ENCODE data around the gene TRAPPC5.

The TRAPPC5 gene

GRCh38 chr19:7677669-7678311, 2.8 kb upstream of the TRAPPC5 start:
- DNase-seq = no peak

- DNase-seq = no peak
These were observed 1.5 kb upstream of the TRAPPC5 start for GRCh38 chr19:7678971-7679751.

- no peak for DNase-seq
These were observed 645 bp upstream of the TRAPPC5 start for GRCh38 chr19:7679771-7680605.

DNA sequence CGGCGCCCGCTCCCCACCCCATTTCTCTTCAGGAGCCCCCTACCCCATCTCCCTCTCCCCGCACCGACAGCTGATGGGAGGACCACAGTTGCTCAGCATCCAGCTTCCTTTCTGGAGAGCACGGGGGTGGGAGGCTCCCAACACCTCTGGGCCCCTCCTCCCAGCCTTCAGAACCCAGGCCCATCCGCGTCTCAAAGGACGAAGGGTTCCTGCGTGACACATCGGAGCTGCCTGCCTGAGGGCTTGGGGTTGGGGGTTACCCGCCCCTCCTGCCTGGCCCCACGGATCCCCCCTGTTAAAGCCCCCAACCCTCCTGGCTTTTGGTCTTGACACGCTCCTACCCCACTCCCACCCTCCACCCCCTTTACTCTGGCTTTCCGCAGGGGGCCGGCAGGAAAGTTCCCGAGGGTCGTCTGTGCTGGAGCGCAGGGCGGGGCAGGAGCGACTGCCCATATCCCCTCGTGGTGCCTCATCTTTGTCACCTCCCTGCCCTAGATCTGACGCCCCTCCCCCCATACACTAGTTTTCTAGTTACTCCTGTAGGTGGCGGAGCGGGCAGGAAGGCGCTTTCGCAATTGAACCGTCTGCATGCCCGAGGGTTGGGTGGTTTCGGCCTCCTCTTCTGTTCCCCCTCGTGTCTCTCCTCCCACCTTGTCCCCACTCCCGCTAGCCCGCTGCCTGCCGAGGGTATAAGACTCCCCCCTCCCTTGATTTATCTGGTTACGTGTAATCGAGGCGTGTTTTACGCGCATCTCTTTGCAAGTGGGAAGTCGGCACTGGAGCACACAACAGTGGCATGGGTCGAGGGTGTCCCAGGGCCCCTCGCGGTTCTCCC, 924 bp downstream of the TRAPPC5 start:
- no peak for DNase-seq

DNA sequence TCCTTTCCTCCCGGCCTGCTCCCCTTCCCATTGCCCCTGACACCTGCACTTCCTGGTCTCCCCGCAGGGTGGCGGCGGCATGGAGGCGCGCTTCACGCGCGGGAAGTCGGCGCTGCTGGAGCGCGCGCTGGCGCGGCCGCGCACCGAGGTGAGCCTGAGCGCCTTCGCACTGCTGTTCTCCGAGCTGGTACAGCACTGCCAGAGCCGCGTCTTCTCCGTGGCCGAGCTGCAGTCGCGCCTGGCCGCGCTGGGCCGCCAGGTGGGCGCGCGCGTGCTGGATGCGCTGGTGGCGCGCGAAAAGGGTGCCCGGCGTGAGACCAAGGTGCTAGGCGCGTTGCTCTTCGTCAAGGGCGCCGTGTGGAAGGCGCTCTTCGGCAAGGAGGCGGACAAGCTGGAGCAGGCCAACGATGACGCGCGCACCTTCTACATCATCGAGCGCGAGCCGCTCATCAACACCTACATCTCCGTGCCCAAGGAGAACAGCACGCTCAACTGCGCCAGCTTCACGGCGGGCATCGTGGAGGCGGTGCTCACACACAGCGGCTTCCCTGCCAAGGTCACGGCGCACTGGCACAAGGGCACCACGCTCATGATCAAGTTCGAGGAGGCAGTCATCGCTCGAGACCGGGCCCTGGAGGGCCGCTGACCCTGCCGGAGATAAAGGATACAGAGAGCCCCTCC, 1.7 kb downstream of the TRAPPC5 start:
- DNase-seq = no peak

DNA sequence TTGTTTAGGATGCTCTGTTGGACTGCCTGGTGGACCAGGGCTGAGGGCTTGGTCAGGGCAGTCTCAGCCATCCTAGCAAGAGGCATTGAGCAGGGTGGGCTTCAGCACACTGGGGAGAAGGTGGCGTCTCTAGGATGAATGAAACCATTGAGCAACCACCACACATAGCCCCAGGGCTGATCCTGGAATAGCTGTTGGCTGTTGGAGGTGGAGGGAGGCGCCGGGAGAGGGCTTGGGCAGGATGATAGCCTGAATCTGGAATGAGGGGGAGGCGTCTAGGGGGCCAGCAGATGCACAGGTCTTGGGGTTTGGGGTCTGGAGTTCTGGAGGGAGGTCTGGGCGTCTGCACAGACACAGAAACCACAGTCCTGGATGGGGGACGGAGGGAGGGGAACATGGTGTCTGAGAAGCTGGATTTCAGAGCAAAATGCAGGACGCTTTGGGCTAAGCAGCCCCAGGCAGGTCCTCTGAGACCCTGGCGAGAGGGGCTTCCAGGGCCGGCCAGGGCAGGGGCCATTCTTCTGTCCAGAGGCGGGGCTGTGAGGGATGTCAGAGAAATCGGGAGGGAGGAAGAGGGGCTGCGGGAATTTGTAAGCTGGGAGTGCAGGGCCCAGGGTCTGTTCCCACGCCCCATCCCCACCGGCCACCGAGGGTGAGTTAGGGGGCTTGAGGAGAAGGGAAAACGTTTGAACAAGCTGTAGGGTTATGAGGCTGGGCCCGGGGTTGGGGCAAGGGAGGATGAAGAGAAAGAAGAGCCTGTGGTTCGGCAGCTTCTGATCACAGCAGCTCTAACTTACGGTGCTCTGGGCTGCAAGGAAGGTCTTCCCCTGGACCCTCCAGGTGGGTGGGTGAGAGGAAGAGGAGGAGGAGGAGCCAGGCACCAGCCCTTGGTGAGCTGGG, 5.2 kb downstream of the TRAPPC5 start:
- DNase-seq = no peak

GRCh38 chr19:7687177-7687576, 6.5 kb downstream of the TRAPPC5 start:
- no peak for DNase-seq

GRCh38 chr19:7689165-7689564, 8.5 kb downstream of the TRAPPC5 start:
- DNase-seq = no peak

DNA sequence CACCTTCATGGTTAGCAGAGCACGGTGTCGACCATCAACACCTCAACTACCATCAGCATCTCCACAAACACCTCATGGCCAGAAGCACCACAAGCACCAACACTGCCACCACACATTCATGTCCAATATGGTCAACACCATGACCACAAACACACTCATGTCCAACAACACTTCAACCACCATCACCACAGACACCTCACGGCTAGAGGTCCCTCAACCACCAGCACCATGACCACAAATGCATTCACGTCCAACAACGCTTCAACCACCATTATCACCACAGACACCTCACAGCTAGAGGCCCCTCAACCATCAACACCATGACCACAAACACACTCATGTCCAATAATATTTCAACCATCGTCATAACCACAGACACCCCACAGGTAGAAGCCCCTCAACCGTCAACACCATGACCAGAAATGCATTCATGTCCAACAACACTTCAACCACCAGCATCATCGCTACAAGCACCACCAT, 10.2 kb downstream of the TRAPPC5 start:
- no peak for DNase-seq

- no peak for DNase-seq
These were observed 10.9 kb downstream of the TRAPPC5 start for GRCh38 chr19:7691497-7691896.

DNA sequence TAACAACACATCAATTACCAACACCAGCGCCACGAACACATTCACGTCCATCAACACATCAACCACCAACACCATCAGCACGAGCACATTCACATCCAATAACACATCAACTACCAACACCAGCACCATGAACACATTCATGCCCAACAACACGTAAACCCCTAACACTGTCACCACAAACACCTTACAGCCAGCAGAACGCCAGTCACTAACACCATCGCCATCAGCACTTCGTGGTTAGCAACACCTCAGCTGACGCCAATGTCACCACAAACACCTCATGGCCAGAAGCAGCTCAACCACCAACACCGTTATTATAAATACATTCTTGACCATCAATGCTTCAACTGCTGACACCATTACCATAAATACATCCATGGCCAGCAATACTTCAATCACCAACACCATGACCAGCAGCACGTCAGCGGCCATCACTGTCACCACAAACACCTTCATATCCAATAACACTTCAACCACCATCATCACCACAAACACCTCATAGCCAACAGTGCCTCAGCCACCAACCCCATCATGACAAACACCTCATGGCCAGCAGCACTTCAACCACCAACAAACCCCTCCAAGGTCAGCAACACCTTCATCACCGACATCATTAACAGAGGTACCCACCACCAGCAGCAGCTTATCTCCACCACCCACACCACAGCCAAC, 11.9 kb downstream of the TRAPPC5 start:
- DNase-seq = no peak

DNA sequence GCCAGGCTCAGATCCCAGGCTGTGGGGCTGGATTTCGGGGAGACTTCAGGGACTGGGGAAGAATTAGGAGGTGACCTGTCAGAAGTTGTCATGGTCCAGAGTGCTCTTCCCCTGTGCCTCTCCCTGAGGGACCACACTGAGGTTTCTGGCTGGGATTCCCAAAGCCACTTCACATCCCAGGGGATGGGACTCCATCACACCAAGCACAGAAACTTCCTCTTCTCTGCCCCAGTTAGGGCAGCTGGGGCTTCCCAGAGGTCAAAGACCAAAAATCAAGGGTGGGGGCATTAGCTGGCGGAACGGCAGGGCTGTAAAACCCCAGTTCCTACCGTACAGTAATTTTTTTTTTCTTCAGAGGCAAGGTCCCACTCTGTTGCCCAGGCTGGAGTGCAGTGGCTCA, 13.9 kb downstream of the TRAPPC5 start:
- DNase-seq = no peak

DNA sequence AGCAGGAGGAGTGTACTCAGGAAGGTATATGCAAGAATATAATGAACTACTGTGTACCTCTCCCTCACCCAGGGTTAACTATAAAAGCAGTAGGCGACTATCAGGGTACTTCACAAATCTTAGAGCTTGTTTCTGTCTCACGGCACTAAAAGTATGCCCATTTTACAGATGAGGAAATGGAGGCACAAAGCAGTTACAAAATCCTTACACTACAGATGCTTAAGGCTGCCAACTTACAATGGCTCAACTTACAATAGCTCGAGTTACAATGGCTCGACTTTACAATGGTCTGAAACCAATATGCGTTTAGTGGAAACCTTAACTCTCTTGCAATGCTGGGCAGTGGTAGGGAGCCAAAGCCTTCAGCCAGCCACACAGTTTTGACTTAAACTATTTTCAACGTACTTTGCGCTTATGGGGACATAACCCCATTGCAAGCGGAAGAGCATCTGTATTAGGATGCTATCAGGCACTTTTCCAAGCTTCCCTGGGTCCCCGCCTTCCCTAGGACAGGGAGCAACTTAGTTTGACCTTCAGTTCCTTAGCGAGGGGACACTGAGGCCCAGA, 17.2 kb downstream of the TRAPPC5 start:
- no peak for DNase-seq

- DNase-seq = no peak
These were observed 17.9 kb downstream of the TRAPPC5 start for GRCh38 chr19:7698583-7698982.

GRCh38 chr19:7699003-7699402, 18.4 kb downstream of the TRAPPC5 start:
- no peak for DNase-seq

- no peak for DNase-seq
These were observed 19.1 kb downstream of the TRAPPC5 start for GRCh38 chr19:7699417-7700401.

DNA sequence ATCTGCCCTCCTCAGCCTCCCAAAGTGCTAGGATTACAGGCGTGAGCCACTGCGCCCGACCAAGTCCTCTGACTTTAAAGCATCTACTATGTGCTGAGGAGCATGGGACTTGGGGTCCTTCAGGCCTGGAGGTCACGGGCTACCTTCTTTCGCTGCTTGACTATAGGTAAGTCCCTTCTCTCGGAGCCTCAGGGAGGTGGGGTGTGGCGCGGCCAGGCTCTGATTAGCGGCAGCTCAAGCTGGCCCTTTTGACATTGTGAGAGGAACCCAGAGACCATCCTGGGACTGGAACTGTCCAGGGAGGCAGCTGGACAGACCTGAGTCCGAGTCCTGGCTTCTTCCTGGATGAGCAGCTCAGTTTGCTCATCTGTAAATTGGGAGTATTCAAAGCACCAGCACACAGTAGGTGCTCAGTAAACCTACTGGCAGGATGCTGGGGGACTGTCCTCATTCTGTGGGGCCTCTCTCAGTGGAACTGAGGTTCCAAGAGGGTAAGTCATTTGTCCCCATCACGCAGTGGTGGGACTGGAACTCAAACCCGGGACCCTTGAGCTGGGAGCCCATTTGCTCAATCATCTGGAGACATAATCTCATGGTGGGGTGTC, 20.5 kb downstream of the TRAPPC5 start:
- DNase-seq = no peak
